Measurements from ENCODE around the gene AP3S2. TPM values are rescaled to one million over a fixed set of nuclear protein-coding genes. Genes with fewer than 3 reads are reported as not detected.

The AP3S2 gene
- total RNA-seq, 4 donors from 2014 or later: 17.4 to 70.6 (median 35.9) TPM

GRCh38 chr15:89908226-89908625, 14.4 kb upstream of the AP3S2 start:
- Histone ChIP-seq H3K36me3 (no peaks in the 10 kb centered on the region), H3K4me1 (peaks cover 0 to 4% of the 10 kb centered on the region in 2 donors), H3K27me3 (no peaks in the 10 kb centered on the region), H3K27ac (no peak overlapping the region), H3K9me3 (no peaks in the 10 kb centered on the region), H3K4me3 (no peak overlapping the region)
- DNase-seq: no peak
- intact Hi-C loops (cut with DNase I; ENCODE audit: low total_unique reads): no loop called here
- TF ChIP-seq CTCF (IDR thresholded peaks at IDR 0.05) (no peak), POLR2A (IDR thresholded peaks at IDR 0.05) (no peak)

GRCh38 chr15:89907289-89907688, 13.5 kb upstream of the AP3S2 start:
- Histone ChIP-seq H3K27ac (no peak overlapping the region), H3K36me3 (no peaks in the 10 kb centered on the region), H3K4me3 (no peak overlapping the region), H3K27me3 (no peaks in the 10 kb centered on the region), H3K9me3 (no peaks in the 10 kb centered on the region), H3K4me1 (peaks cover 0 to 4% of the 10 kb centered on the region in 2 donors)
- intact Hi-C loops (cut with DNase I; ENCODE audit: low total_unique reads): no loop called here
- no peak for TF ChIP-seq POLR2A (IDR thresholded peaks at IDR 0.05)
- no peak for TF ChIP-seq CTCF (IDR thresholded peaks at IDR 0.05)
- no peak for DNase-seq

GRCh38 chr15:89905846-89906378, 12.1 kb upstream of the AP3S2 start:
- no peak for TF ChIP-seq POLR2A (IDR thresholded peaks at IDR 0.05)
- no peak for TF ChIP-seq CTCF (IDR thresholded peaks at IDR 0.05)
- DNase-seq: no peak
- no peak overlapping the region for H3K4me3 ChIP-seq
- H3K27ac ChIP-seq: no peak overlapping the region
- no peaks in the 10 kb centered on the region for H3K4me1 ChIP-seq
- intact Hi-C loops (cut with DNase I; ENCODE audit: low total_unique reads): no loop called here
- H3K27me3 ChIP-seq: no peaks in the 10 kb centered on the region
- H3K36me3 ChIP-seq: no peaks in the 10 kb centered on the region
- no peaks in the 10 kb centered on the region for H3K9me3 ChIP-seq

- no peak overlapping the region for H3K27ac ChIP-seq
- H3K9me3 ChIP-seq: no peaks in the 10 kb centered on the region
- no peaks in the 10 kb centered on the region for H3K27me3 ChIP-seq
- intact Hi-C loops (cut with DNase I; ENCODE audit: low total_unique reads): no loop called here
- H3K4me3 ChIP-seq: no peak overlapping the region
- TF ChIP-seq POLR2A (IDR thresholded peaks at IDR 0.05) (no peak), CTCF (IDR thresholded peaks at IDR 0.05) (no peak)
- H3K4me1 ChIP-seq: no peaks in the 10 kb centered on the region
- DNase-seq: no peak
- H3K36me3 ChIP-seq: no peaks in the 10 kb centered on the region
These were observed 10.7 kb upstream of the AP3S2 start for GRCh38 chr15:89904519-89904918.

- H3K4me1 ChIP-seq: no peaks in the 10 kb centered on the region
- no peaks in the 10 kb centered on the region for H3K9me3 ChIP-seq
- H3K4me3 ChIP-seq: no peak overlapping the region
- no peak for TF ChIP-seq POLR2A (IDR thresholded peaks at IDR 0.05)
- DNase-seq: no peak
- H3K27ac ChIP-seq: no peak overlapping the region
- no peaks in the 10 kb centered on the region for H3K27me3 ChIP-seq
- intact Hi-C loops (cut with DNase I; ENCODE audit: low total_unique reads): no loop called here
- H3K36me3 ChIP-seq: no peaks in the 10 kb centered on the region
These were observed 10.0 kb upstream of the AP3S2 start for GRCh38 chr15:89903858-89904130.
